Fibroblast of the aortic adventitia (primary cell): ENCODE data around the gene NOP53. TPM values are rescaled to one million over a fixed set of nuclear protein-coding genes. Genes with fewer than 3 reads are reported as not detected.
"Not testable (repeated sequence)": the region's sequence is repeated elsewhere in the genome, so short reads cannot be mapped to it uniquely, and the experiment has no call there.

Source experiments
- DNase-seq: peaks from one replicate; pipeline ENCODE4 v3.0.0-alpha.2; 2010; ENCODE audit warnings: low read depth
- H3K4me3 ChIP-seq: 2 replicates; pipeline ENCODE4 v1.5.1; 2011; ENCODE audit warnings: low read depth, mild to moderate bottlenecking, control low read depth, low read length, moderate library complexity
- total RNA-seq: library from RNA; depleted of rRNA; stranded (reverse); fragments of >200 nt; gene quantifications from 2 replicates; pipeline ENCODE4 v1.2.3, GENCODE V29; 2012; ENCODE audit warnings: low replicate concordance
- TF ChIP-seq, protein P1 (sequence below): IDR thresholded peaks from 2 replicates; pipeline ENCODE4 v1.5.1; 2011; ENCODE audit warnings: mild to moderate bottlenecking, low read length, control low read depth, inconsistent platforms; ENCODE audit not compliant: insufficient read depth

NOP53 gene
- total RNA-seq, 1 donor: 105 TPM

DNA sequence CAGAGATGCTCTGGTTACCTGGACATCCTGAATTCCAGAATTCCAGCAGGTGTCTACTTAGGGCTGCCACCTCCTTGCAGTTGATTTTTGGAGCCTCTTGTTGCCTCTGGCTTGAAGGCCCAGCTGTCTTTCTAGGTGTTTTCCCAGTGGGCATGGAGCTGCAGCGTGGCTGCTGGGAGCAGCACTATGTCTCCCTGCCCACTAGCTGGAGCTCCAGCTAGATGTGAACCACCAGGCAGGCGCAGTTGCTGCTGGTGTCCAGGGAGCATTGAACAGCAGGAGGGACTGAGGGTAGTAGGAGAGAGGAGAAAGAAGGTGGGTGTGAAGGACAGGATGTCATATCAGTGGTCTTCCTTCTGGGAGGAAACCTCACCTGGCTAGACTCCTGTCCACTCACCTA, 23.3 kb downstream of the NOP53 start:
- TF ChIP-seq, protein P1, sequence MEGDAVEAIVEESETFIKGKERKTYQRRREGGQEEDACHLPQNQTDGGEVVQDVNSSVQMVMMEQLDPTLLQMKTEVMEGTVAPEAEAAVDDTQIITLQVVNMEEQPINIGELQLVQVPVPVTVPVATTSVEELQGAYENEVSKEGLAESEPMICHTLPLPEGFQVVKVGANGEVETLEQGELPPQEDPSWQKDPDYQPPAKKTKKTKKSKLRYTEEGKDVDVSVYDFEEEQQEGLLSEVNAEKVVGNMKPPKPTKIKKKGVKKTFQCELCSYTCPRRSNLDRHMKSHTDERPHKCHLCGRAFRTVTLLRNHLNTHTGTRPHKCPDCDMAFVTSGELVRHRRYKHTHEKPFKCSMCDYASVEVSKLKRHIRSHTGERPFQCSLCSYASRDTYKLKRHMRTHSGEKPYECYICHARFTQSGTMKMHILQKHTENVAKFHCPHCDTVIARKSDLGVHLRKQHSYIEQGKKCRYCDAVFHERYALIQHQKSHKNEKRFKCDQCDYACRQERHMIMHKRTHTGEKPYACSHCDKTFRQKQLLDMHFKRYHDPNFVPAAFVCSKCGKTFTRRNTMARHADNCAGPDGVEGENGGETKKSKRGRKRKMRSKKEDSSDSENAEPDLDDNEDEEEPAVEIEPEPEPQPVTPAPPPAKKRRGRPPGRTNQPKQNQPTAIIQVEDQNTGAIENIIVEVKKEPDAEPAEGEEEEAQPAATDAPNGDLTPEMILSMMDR: no peak
- no peak overlapping the region for H3K4me3 ChIP-seq
- DNase-seq: no peak

DNA sequence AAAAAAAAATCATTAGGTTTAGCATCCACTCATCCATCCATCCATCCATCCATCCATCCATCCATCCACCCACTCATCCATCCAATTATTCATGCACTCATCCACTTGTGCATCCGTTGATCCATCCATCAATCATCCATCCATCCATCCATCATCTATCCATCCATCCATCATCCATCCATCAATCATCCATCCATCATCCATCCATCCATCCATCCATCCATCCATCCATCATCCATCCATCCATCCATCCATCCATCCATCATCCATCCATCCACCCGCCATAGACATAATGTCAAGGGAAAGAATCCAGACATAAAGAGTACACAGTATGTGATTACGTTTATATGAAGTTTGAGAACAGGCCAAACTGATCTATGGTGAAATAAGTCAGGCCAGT, 24.2 kb downstream of the NOP53 start:
- TF ChIP-seq, protein P1: no peak
- no peak overlapping the region for H3K4me3 ChIP-seq
- DNase-seq: no peak

DNA sequence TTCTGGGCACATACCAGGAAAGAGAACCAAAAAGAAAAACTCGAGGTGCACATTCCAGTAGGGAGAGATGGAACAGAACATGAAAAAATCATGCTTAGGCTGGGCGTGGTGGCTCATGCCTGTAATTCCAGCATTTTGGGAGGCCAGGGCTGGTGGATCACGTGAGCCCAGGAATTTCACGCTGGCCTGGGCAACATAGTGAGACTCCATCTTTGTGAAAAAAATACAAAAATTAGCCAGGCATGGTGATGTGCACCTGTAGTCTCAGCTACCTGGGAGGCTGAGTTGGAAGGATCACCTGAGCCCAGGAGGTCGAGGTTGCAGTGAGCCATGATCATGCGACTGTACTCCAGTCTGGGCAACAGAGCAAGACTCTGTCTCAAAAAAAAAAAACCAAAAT, 25.9 kb downstream of the NOP53 start:
- H3K4me3 ChIP-seq, DNase-seq: not testable (repeated sequence)

DNA sequence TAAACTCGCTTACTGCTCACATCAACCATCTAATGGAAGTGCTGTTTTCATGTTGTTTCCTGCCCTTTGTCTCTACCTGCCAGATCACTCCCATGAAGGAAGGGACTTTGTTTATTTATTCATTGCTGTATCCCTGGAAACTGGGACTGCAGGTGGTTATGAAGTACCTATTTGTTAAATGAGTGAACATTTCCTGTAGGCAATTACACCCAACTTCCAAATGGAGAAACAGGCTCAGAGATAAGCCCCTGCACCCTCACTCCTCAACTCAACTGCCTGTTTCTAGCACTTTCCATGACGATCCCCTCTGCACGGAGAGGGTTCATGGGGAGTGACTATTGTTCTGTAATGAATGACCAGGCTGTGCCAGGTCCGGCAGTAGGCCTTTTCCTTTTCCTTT, 31.2 kb downstream of the NOP53 start:
- no peak for DNase-seq
- H3K4me3 ChIP-seq: no peak overlapping the region
- TF ChIP-seq, protein P1: no peak

DNA sequence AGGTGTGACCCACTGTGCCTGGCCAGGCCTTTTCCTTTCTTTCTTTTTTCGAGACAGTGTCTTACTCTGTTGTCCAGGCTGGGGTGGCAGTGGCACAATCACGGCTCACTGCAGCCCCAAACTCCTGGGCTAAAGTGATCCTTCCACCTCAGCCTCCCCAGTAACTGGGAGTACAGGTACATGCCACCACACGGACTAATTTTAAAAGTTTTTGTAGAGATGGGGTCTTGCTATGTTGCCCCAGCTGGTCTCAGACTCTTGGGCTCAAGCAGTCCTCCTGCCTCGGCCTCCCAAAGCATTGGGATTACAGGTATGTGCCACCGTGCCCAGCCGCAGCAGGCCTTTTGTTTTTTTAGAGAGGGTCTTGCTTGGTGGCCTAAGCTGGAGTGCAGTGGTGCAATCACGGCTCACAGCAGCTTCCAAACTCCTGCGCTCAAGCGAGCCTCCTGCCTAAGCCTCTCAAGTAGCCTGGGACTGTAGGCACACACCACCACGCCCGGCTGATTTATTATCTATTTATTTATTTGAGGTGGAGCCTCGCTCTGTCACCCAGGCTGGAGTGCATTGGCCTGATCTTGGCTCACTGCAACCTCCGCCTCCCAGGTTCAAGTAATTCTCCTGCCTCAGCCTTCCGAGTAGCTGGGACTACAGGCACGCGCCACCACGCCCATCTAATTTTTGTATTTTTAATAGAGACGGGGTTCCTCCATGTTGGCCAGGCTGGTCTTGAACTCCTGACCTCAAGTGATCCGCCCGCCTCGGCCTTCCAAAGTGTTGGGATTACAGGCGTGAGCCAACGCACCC, 32.1 kb downstream of the NOP53 start:
- H3K4me3 ChIP-seq: peak overlapping the region; percentile 92

DNA sequence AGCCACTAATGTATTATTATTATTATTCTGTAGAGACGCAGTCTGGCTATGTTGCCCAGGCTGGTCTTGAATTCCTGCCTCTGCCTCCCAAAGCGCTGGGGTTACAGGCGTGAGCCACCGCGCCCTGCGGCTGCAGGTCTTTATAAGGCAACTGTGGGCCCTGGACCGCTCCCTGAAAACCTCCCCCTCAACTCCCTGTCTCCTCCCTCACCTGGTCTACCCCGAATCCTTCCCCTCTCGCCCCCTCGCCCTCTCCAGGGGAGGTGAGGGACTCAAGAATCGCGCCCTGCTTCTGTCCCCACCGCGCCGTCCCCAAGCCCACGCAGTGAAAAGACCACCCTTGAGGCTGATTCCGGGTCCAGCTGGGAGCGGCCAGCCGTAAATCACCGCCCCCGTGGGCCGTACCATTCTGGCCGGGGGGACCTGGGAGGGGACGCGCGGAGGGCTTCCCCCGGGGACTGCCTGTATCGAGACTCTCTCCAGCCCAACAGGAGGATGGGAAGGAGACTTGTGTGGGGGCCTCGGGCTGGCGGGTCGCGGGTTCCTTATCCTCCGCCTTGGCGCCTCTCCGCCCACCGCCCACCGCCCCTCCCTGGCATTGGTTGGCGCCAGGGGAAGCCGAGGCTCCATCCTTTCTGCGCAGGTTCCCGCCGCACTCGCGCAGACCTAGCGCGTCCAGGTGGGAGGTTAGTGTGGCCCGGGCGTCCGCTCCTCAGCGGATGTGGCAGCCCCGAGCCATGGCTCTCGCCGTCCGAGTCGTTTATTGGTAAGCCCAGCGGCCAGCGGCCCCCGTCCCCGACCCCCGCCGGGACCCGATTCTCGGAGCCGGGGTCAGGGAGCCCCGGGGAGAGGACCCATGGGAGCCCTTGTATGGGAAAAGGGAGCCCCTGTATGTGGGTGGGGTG, 33.0 kb downstream of the NOP53 start, which contains the start of gene SELENOW:
Gene SELENOW (plus strand): TSS at position 655 of the 905 bp plus-strand sequence. CDS start 83 bp downstream, at position 738.
- TF ChIP-seq, protein P1: no peak
- peak; percentile 65 for DNase-seq

More for the DNA sequence above, 32.1 kb downstream of the NOP53 start:
- DNase-seq: not testable (repeated sequence)

DNA sequence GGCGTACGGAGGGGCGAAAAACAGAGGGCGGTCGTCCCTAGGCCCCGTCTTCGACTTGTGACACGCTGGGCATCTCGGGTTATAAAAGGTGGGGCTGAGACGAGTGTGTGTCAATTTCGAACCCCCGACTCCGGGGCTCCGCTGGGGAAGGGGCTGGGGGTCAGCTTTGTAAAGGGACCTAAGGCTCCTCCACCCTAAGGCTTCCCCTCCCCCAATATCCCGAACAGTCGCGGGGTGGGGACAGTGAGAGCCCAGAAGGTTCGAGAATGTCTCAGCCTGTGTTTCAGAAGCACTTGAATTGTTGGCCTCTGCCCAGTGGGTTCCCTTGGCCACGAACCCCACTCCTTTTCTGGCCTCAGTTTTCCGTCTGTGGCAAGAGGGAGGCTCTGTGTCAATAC, 33.6 kb downstream of the NOP53 start:
- TF ChIP-seq, protein P1: no peak
- H3K4me3 ChIP-seq: peak overlapping the region; percentile 92
- peak; percentile 52 for DNase-seq

More for the DNA sequence above, 33.0 kb downstream of the NOP53 start, which contains the start of gene SELENOW:
- H3K4me3 ChIP-seq: peak within 1 kb of the TSS; percentile 92
